ENCODE results near the gene YLPM1. TPM values are rescaled to one million over a fixed set of nuclear protein-coding genes. Genes with fewer than 3 reads are reported as not detected.

The YLPM1 gene
- total RNA-seq, 1 donor from 2014 or later: 55.9 TPM

DNA sequence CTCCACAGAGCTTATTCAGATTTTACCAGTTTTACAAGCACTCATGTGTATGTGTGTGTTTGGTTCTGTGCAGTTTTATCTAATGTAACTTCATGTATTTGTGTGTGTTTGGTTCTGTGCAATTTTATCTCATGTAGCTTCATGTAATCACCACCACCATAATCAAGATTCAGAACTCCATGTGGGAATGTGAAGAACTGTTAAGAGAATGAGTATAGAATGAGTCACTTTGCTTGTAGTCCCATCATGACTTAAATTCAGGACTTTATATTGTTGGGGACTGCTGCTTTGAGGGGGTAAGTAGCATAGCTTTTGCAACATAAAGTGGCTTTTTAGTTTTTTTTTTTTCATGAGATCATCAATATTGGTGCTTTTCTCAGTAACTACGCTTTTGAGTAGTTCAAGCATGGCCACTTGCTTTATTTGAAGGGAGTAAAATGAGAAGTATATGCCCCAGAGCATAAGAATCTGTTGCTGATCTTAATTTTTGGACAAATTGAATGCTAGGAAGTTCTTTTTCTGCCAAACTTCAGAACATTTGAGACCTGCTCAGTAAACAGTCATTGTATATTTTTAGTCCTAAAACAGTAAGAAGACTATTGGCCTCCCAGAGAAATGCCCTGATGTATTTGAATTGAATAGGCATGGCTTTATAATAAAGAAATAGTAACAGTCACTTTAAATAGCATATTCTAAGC, 84.0 kb downstream of the YLPM1 start:
- Mint-ChIP-seq H3K27me3 (ENCODE audit: insufficient read depth, low read depth) (no peaks in the 10 kb centered on the region), H3K27ac (no peak overlapping the region), H3K9me3 (no peaks in the 10 kb centered on the region), H3K36me3 (no peaks in the 10 kb centered on the region), H3K4me1 (no peaks in the 10 kb centered on the region), H3K4me3 (no peak overlapping the region)
- no peak for DNase-seq (ENCODE audit: low spot score)
- H3K36me3 ChIP-seq: no peaks in the 10 kb centered on the region
- TF ChIP-seq CTCF (IDR thresholded peaks at IDR 0.05) (no peak), EZH2 (IDR thresholded peaks at IDR 0.05) (no peak), EZH2phosphoT487 (IDR thresholded peaks at IDR 0.05) (no peak)
- H3K9ac ChIP-seq: no peak overlapping the region
- no peak overlapping the region for H3K4me2 ChIP-seq
- no peaks in the 10 kb centered on the region for H3K27me3 ChIP-seq
- H3K27ac ChIP-seq: no peak overlapping the region
- H3K4me1 ChIP-seq: no peaks in the 10 kb centered on the region
- no peaks in the 10 kb centered on the region for H3K79me2 ChIP-seq (ENCODE audit: low read depth)
- H2AFZ ChIP-seq (replicated peaks): no peak overlapping the region
- no peaks in the 10 kb centered on the region for H3F3A ChIP-seq (ENCODE audit: low read depth)
- no peaks in the 10 kb centered on the region for H4K20me1 ChIP-seq (ENCODE audit: low read depth)
- H3K4me3 ChIP-seq: no peak overlapping the region
- H3K9me3 ChIP-seq (ENCODE audit: low read depth): no peaks in the 10 kb centered on the region

DNA sequence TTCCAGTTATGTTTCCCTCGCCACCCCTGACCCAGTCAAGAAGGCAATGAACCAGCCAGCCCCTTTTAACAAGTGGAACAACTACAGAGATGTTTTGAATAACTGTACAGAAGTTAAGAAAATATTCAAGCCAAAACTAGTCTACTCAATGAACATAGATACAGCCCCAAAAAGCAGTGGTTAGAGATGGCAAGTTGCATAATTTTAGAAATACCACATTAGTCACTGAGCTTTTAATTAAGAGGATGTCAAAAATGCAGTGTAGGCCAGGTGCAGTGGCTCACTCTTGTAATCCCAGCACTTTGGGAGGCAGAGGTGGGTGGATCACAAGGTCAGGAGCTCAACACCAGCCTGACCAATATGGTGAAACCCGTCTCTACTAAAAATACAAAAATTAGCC, 85.7 kb downstream of the YLPM1 start:
- no peaks in the 10 kb centered on the region for H3K27me3 ChIP-seq
- no peak for DNase-seq (ENCODE audit: low spot score)
- no peaks in the 10 kb centered on the region for H3K9me3 Mint-ChIP-seq
- no peak overlapping the region for H3K4me2 ChIP-seq
- no peaks in the 10 kb centered on the region for H3K4me1 Mint-ChIP-seq
- TF ChIP-seq CTCF (IDR thresholded peaks at IDR 0.05): no peak
- no peak for TF ChIP-seq EZH2 (IDR thresholded peaks at IDR 0.05)
- no peak for TF ChIP-seq EZH2phosphoT487 (IDR thresholded peaks at IDR 0.05)
- H3K27ac Mint-ChIP-seq: no peak overlapping the region
- H3K4me1 ChIP-seq: no peaks in the 10 kb centered on the region
- H3F3A ChIP-seq (ENCODE audit: low read depth): no peaks in the 10 kb centered on the region
- H3K4me3 Mint-ChIP-seq: no peak overlapping the region
- H3K79me2 ChIP-seq (ENCODE audit: low read depth): no peaks in the 10 kb centered on the region
- no peak overlapping the region for H3K27ac ChIP-seq
- no peaks in the 10 kb centered on the region for H3K9me3 ChIP-seq (ENCODE audit: low read depth)
- H3K36me3 ChIP-seq: no peaks in the 10 kb centered on the region
- H4K20me1 ChIP-seq (ENCODE audit: low read depth): no peaks in the 10 kb centered on the region
- no peak overlapping the region for H2AFZ ChIP-seq (replicated peaks)
- H3K27me3 Mint-ChIP-seq (ENCODE audit: insufficient read depth, low read depth): no peaks in the 10 kb centered on the region
- H3K9ac ChIP-seq: no peak overlapping the region
- H3K36me3 Mint-ChIP-seq: no peaks in the 10 kb centered on the region
- no peak overlapping the region for H3K4me3 ChIP-seq

- Mint-ChIP-seq H3K27me3 (ENCODE audit: insufficient read depth, low read depth) (peaks cover 2% of the 10 kb centered on the region), H3K9me3 (no peaks in the 10 kb centered on the region), H3K27ac (no peak overlapping the region), H3K4me3 (no peak overlapping the region), H3K4me1 (peaks cover 2% of the 10 kb centered on the region), H3K36me3 (no peaks in the 10 kb centered on the region)
- Histone ChIP-seq H3K79me2 (ENCODE audit: low read depth) (no peaks in the 10 kb centered on the region), H3K4me1 (no peaks in the 10 kb centered on the region), H3K9me3 (ENCODE audit: low read depth) (no peaks in the 10 kb centered on the region), H3K4me2 (no peak overlapping the region), H2AFZ (replicated peaks) (no peak overlapping the region), H3K27ac (no peak overlapping the region), H3F3A (ENCODE audit: low read depth) (no peaks in the 10 kb centered on the region), H3K27me3 (no peaks in the 10 kb centered on the region), H3K4me3 (no peak overlapping the region), H3K36me3 (no peaks in the 10 kb centered on the region), H3K9ac (no peak overlapping the region), H4K20me1 (ENCODE audit: low read depth) (no peaks in the 10 kb centered on the region)
- no peak for TF ChIP-seq EZH2 (IDR thresholded peaks at IDR 0.05)
- no peak for TF ChIP-seq EZH2phosphoT487 (IDR thresholded peaks at IDR 0.05)
- no peak for TF ChIP-seq CTCF (IDR thresholded peaks at IDR 0.05)
- DNase-seq (ENCODE audit: low spot score): no peak
Observed at GRCh38 chr14:74852922-74853530, 89.9 kb downstream of the YLPM1 start.

Measured in neural progenitor cell (in vitro differentiated cells).